Thymus (tissue), 11 donors: ENCODE data around the gene ABHD13. TPM values are rescaled to one million over a fixed set of nuclear protein-coding genes. Genes with fewer than 3 reads are reported as not detected.

Experiments used
- DNase-seq, 9 donors: peaks; one replicate each; pipeline ENCODE4 v3.0.0-alpha.2; 2013; ENCODE audit warnings: low spot score in 9 of 9, low read depth in 6 of 9, missing footprints in 1 of 9
- H3K27ac ChIP-seq, 2 donors: one replicate each; pipeline ENCODE4 v1.5.1; 2013; ENCODE audit warnings: control low read depth in 1 of 2, low read depth in 1 of 2, low read length in 1 of 2, mild to moderate bottlenecking in 1 of 2, moderate library complexity in 1 of 2
- H3K27me3 ChIP-seq, 2 donors: one replicate each; pipeline ENCODE4 v1.5.1; 2013; ENCODE audit warnings: low read length in 1 of 2; ENCODE audit not compliant: control insufficient read depth in 2 of 2, insufficient read depth in 1 of 2
- H3K36me3 ChIP-seq, 2 donors: one replicate each; pipeline ENCODE4 v1.5.1; 2013; ENCODE audit warnings: low read length in 1 of 2, mild to moderate bottlenecking in 1 of 2, moderate library complexity in 1 of 2; ENCODE audit not compliant: control insufficient read depth in 2 of 2, insufficient read depth in 2 of 2
- H3K4me1 ChIP-seq, 2 donors: one replicate each; pipeline ENCODE4 v1.5.1; 2013; ENCODE audit warnings: low read length in 2 of 2; ENCODE audit not compliant: control insufficient read depth in 2 of 2, insufficient read depth in 2 of 2
- H3K4me3 ChIP-seq, 2 donors: one replicate each; pipeline ENCODE4 v1.5.1; 2013; ENCODE audit warnings: low read length in 2 of 2, control low read depth in 1 of 2, mild to moderate bottlenecking in 1 of 2
- H3K9me3 ChIP-seq, 2 donors: one replicate each; pipeline ENCODE4 v1.5.1; 2013; ENCODE audit warnings: low read length in 1 of 2, mild to moderate bottlenecking in 1 of 2; ENCODE audit not compliant: control insufficient read depth in 2 of 2, insufficient read depth in 1 of 2
- WGBS: extraction: QIAGEN DNeasy Blood & Tissue Kit; methylation state at CpG from one replicate; pipeline ENCODE4 v1.1.7; 2013; 5-methylcytosine and 5-hydroxymethylcytosine counted together
- polyA plus RNA-seq: library from polyadenylated mRNA; stranded (reverse); fragments of 200-250 nt; gene quantifications from one replicate; pipeline ENCODE4 v1.2.3, GENCODE V29; 2013
- total RNA-seq: library from RNA; stranded (reverse); fragments of 120-200 nt; gene quantifications from one replicate; pipeline ENCODE4 v1.2.4, GENCODE V29; 2013
- donor health status: healthy.

The ABHD13 gene
- total and polyA plus RNA-seq, 2 donors: 9.6 to 15.5 TPM

GRCh38 chr13:108272333-108272732 is 54.1 kb downstream of the ABHD13 start:
- Histone ChIP-seq H3K4me1 (peaks cover 10% of the 10 kb centered on the region in 2 donors), H3K36me3 (no peaks in the 10 kb centered on the region), H3K9me3 (no peaks in the 10 kb centered on the region), H3K4me3 (no peak overlapping the region), H3K27ac (no peak overlapping the region), H3K27me3 (no peaks in the 10 kb centered on the region)
- DNase-seq: no peak

GRCh38 chr13:108273429-108274118 is 55.4 kb downstream of the ABHD13 start:
- DNase-seq: no peak
- H3K27ac ChIP-seq: no peak overlapping the region
- WGBS: 96% methylated on average over 5 of the region's 5 CpGs
- no peaks in the 10 kb centered on the region for H3K9me3 ChIP-seq
- H3K27me3 ChIP-seq: no peaks in the 10 kb centered on the region
- peaks cover 10% of the 10 kb centered on the region in 2 donors for H3K4me1 ChIP-seq
- no peak overlapping the region for H3K4me3 ChIP-seq
- H3K36me3 ChIP-seq: no peaks in the 10 kb centered on the region

- no peak for DNase-seq
- Histone ChIP-seq H3K27me3 (no peaks in the 10 kb centered on the region), H3K4me1 (peaks cover 7 to 8% of the 10 kb centered on the region in 2 donors), H3K36me3 (no peaks in the 10 kb centered on the region), H3K4me3 (no peak overlapping the region), H3K27ac (no peak overlapping the region), H3K9me3 (no peaks in the 10 kb centered on the region)
These were observed 56.5 kb downstream of the ABHD13 start for GRCh38 chr13:108274718-108275117.

- Histone ChIP-seq H3K4me3 (no peak overlapping the region), H3K4me1 (no peaks in the 10 kb centered on the region), H3K27me3 (no peaks in the 10 kb centered on the region), H3K36me3 (no peaks in the 10 kb centered on the region), H3K27ac (no peak overlapping the region), H3K9me3 (no peaks in the 10 kb centered on the region)
- 94% methylated on average over 6 of the region's 6 CpGs for WGBS
- no peak for DNase-seq
These were observed 57.9 kb downstream of the ABHD13 start for GRCh38 chr13:108276060-108276459.

- Histone ChIP-seq H3K4me3 (no peak overlapping the region), H3K36me3 (no peaks in the 10 kb centered on the region), H3K27me3 (no peaks in the 10 kb centered on the region), H3K4me1 (no peaks in the 10 kb centered on the region), H3K27ac (no peak overlapping the region), H3K9me3 (no peaks in the 10 kb centered on the region)
- WGBS: 98% methylated on average over 1 of the region's 1 CpG
- DNase-seq: peak in 1 of 9 donors; percentile 1
These were observed 60.3 kb downstream of the ABHD13 start for GRCh38 chr13:108278466-108278865.

GRCh38 chr13:108281901-108282300 is 63.7 kb downstream of the ABHD13 start:
- 79% methylated on average over 4 of the region's 4 CpGs for WGBS
- DNase-seq: no peak
- Histone ChIP-seq H3K27me3 (no peaks in the 10 kb centered on the region), H3K4me3 (no peak overlapping the region), H3K4me1 (no peaks in the 10 kb centered on the region), H3K36me3 (no peaks in the 10 kb centered on the region), H3K9me3 (no peaks in the 10 kb centered on the region), H3K27ac (no peak overlapping the region)

GRCh38 chr13:108283110-108283509 is 64.9 kb downstream of the ABHD13 start:
- H3K27me3 ChIP-seq: no peaks in the 10 kb centered on the region
- 88% methylated on average over 3 of the region's 3 CpGs for WGBS
- H3K27ac ChIP-seq: no peak overlapping the region
- no peak overlapping the region for H3K4me3 ChIP-seq
- no peaks in the 10 kb centered on the region for H3K36me3 ChIP-seq
- H3K4me1 ChIP-seq: no peaks in the 10 kb centered on the region
- no peaks in the 10 kb centered on the region for H3K9me3 ChIP-seq
- DNase-seq: no peak

Other genes with a start within 250 kb of the ABHD13 start
- 25.4 TPM for gene LIG4, start 2.9 kb upstream of the ABHD13 start, total RNA-seq
- gene LIG4, start 2.9 kb upstream of the ABHD13 start, polyA plus RNA-seq: 22.3 TPM
- 12.2 TPM for gene TNFSF13B, start 51.3 kb downstream of the ABHD13 start, total RNA-seq
- 7.4 TPM for gene TNFSF13B, start 51.3 kb downstream of the ABHD13 start, polyA plus RNA-seq